Keratinocyte (primary cell): ENCODE data around the gene SPPL3. TPM values are rescaled to one million over a fixed set of nuclear protein-coding genes. Genes with fewer than 3 reads are reported as not detected.

Experiments
- DNase-seq: peaks from one replicate; pipeline ENCODE4 v3.0.0-alpha.2; 2011; ENCODE audit warnings: low read depth, missing footprints, low spot score
- FAIRE-seq: peaks from 2 replicates; lab custom pipeline; 2011; peaks lifted over from hg19 to GRCh38; lab: Jason Lieb, UNC
- H2AFZ ChIP-seq: 2 replicates; pipeline ENCODE4 v1.6.0; 2012; ENCODE audit warnings: low read length, control low read depth, inconsistent platforms; ENCODE audit not compliant: control insufficient read depth
- H3K27ac ChIP-seq: 2 replicates; pipeline ENCODE4 v1.5.1; 2011; ENCODE audit warnings: low read length; ENCODE audit not compliant: control insufficient read depth, insufficient read depth
- H3K27me3 ChIP-seq: 3 replicates; pipeline ENCODE4 v1.6.0; 2011; ENCODE audit warnings: low read length; ENCODE audit not compliant: control insufficient read depth, insufficient read depth; ENCODE audit errors: extremely low read depth
- H3K36me3 ChIP-seq, 2 experiments: 2 replicates in 1 of 2; 3 replicates in 1 of 2; pipeline ENCODE4 v1.5.1; 2011; ENCODE audit warnings: low read length in 2 of 2, mild to moderate bottlenecking in 1 of 2; ENCODE audit not compliant: control insufficient read depth in 2 of 2, insufficient read depth in 2 of 2; ENCODE audit errors: extremely low read depth in 1 of 2
- H3K4me1 ChIP-seq: 3 replicates; pipeline ENCODE4 v1.5.1; 2011; ENCODE audit warnings: low read length; ENCODE audit not compliant: control insufficient read depth, insufficient read depth; ENCODE audit errors: extremely low read depth
- H3K4me2 ChIP-seq: 3 replicates; pipeline ENCODE4 v1.6.0; 2011; ENCODE audit warnings: low read depth, low read length; ENCODE audit not compliant: control insufficient read depth, insufficient read depth; ENCODE audit errors: extremely low read depth
- H3K4me3 ChIP-seq, 3 experiments: fragments of 200-600 bp in 1 of 3; sonication (generic) in 1 of 3; 2 replicates in 2 of 3; 3 replicates in 1 of 3; pipeline ENCODE4 v1.5.1; 2011 to 2016; ENCODE audit warnings: low read length in 3 of 3, mild to moderate bottlenecking in 3 of 3, control low read depth in 2 of 3, inconsistent platforms in 1 of 3, low read depth in 1 of 3, mixed read lengths in 1 of 3, mixed run types in 1 of 3, moderate library complexity in 1 of 3; ENCODE audit not compliant: control insufficient read depth in 2 of 3, insufficient read depth in 2 of 3; ENCODE audit errors: extremely low read depth in 1 of 3
- H3K79me2 ChIP-seq: 2 replicates; pipeline ENCODE4 v1.6.0; 2012; ENCODE audit warnings: low read length; ENCODE audit not compliant: control insufficient read depth, insufficient read depth
- H3K9ac ChIP-seq: 3 replicates; pipeline ENCODE4 v1.6.0; 2011; ENCODE audit warnings: low read length; ENCODE audit not compliant: control insufficient read depth, insufficient read depth; ENCODE audit errors: extremely low read depth
- H3K9me1 ChIP-seq: 3 replicates; pipeline ENCODE4 v1.6.0; 2011; ENCODE audit warnings: low read length; ENCODE audit not compliant: control insufficient read depth, insufficient read depth; ENCODE audit errors: extremely low read depth
- H3K9me3 ChIP-seq: 2 replicates; pipeline ENCODE4 v1.5.1; 2012; ENCODE audit warnings: low read depth, low read length; ENCODE audit not compliant: control insufficient read depth
- H4K20me1 ChIP-seq: 3 replicates; pipeline ENCODE4 v1.6.0; 2011; ENCODE audit warnings: low read length; ENCODE audit not compliant: control insufficient read depth, insufficient read depth; ENCODE audit errors: extremely low read depth
- EZH2 ChIP-seq: IDR thresholded peaks from one replicate; pipeline ENCODE4 v1.6.1; 2012; ENCODE audit warnings: inconsistent platforms, mild to moderate bottlenecking, low read length, moderate library complexity
- dilution Hi-C: fragments of 300-500 bp; cut with MboI; formaldehyde crosslinking; loops from one replicate; pipeline ENCODE4 v1.7.0; 2020; ENCODE audit warnings: low sequenced_read_pairs; ENCODE audit not compliant: extremely low pct_ligation_motif_present
- polyA plus RNA-seq, 5 experiments: library from polyadenylated mRNA; depleted of rRNA in 3 of 5; stranded (reverse) in 3 of 5; stranded (forward) in 1 of 5; unstranded in 1 of 5; fragments of >200 nt; gene quantifications; 1 replicate in 1 of 5; 2 replicates in 3 of 5; 3 replicates in 1 of 5; pipeline versions ENCODE4 v1.2.1 to v1.2.3, GENCODE V29; 2011 to 2012; ENCODE audit warnings: missing spikeins in 2 of 5, low read depth in 1 of 5, low replicate concordance in 1 of 5
- TF ChIP-seq, protein P1 (sequence below), 3 experiments: IDR thresholded peaks in 1 of 3; conservative IDR thresholded peaks in 1 of 3; optimal IDR thresholded peaks in 1 of 3; 2 replicates in 2 of 3; 3 replicates in 1 of 3; pipeline versions ENCODE3 to v1.5.1; 2011; ENCODE audit warnings: low read length in 3 of 3, mild to moderate bottlenecking in 3 of 3, moderate library complexity in 2 of 3, control low read depth in 1 of 3, inconsistent platforms in 1 of 3; ENCODE audit not compliant: insufficient read depth in 2 of 3; ENCODE audit errors: extremely low read depth in 1 of 3

Gene SPPL3
- polyA plus RNA-seq, 1 donor (not counting 4 experiments of a cell fraction or from before 2014, with no cell fraction given), result 28.3 TPM

DNA sequence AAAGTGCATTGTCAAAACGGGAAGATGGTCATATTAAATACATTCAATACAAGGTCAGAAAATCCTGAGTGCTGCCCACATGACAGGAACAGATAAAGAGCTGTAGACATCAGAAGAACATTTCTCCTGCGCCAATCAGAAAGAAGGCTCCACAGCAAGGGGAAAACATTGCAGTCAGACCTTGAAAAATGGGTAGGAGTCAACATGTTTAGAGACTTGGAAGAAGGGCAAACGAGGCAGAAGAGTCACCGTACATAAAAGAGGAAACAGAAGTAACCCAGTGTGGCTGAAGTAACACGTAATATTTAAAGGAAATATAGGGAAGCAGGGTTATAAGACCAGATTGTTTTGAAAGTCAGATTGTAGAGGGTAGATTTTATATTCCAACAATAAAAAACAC, 11.9 kb downstream of the SPPL3 start:
- Histone ChIP-seq H2AFZ (no peak overlapping the region), H3K4me2 (no peak overlapping the region), H3K4me3 (no peak overlapping the region), H3K79me2 (peaks cover 74% of the 10 kb centered on the region), H3K27me3 (no peaks in the 10 kb centered on the region), H3K9me3 (no peaks in the 10 kb centered on the region), H3K9ac (no peak overlapping the region), H3K4me1 (no peaks in the 10 kb centered on the region), H3K9me1 (peaks cover 2% of the 10 kb centered on the region), H3K36me3 (peaks cover 0 to 3% of the 10 kb centered on the region in 2 experiments), H3K27ac (no peak overlapping the region), H4K20me1 (no peaks in the 10 kb centered on the region)
- no peak for TF ChIP-seq EZH2
- TF ChIP-seq, protein P1, sequence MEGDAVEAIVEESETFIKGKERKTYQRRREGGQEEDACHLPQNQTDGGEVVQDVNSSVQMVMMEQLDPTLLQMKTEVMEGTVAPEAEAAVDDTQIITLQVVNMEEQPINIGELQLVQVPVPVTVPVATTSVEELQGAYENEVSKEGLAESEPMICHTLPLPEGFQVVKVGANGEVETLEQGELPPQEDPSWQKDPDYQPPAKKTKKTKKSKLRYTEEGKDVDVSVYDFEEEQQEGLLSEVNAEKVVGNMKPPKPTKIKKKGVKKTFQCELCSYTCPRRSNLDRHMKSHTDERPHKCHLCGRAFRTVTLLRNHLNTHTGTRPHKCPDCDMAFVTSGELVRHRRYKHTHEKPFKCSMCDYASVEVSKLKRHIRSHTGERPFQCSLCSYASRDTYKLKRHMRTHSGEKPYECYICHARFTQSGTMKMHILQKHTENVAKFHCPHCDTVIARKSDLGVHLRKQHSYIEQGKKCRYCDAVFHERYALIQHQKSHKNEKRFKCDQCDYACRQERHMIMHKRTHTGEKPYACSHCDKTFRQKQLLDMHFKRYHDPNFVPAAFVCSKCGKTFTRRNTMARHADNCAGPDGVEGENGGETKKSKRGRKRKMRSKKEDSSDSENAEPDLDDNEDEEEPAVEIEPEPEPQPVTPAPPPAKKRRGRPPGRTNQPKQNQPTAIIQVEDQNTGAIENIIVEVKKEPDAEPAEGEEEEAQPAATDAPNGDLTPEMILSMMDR (optimal IDR thresholded peaks at IDR 0.05 in 1 of 3, IDR thresholded peaks at IDR 0.05 in 1 of 3, conservative IDR thresholded peaks at IDR 0.05 in 1 of 3; ENCODE audit: extremely low read depth in 1 of 3, insufficient read depth in 2 of 3, low read length in 3 of 3), result no peak
- FAIRE-seq (no peak), DNase-seq (no peak)
- dilution Hi-C loops, result no loop called here

DNA sequence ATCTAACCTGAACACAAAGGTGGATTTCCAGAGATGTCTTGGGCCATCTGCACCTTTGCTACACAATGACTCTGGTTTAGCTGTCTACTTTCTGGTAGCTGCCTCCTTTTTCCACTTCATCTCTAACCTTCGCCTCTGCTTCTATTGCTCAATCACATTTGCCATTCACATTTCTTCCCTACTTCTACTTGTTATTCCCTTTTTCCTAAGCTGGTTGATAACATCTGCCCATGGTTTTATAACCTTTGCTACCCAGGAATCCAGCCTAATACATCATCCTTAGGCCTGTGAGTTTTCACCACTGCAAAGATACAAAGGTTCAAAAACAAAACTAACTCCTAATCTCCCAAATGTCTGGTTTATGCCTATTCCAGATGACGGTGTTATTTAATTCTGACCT, 13.2 kb downstream of the SPPL3 start:
- H3K9me3 ChIP-seq, result no peaks in the 10 kb centered on the region
- peaks cover 5% of the 10 kb centered on the region for H4K20me1 ChIP-seq
- FAIRE-seq, result no peak
- peaks cover 72% of the 10 kb centered on the region for H3K79me2 ChIP-seq
- H3K4me1 ChIP-seq, result peaks cover 3% of the 10 kb centered on the region
- TF ChIP-seq EZH2, result no peak
- TF ChIP-seq, protein P1 (optimal IDR thresholded peaks at IDR 0.05 in 1 of 3, IDR thresholded peaks at IDR 0.05 in 1 of 3, conservative IDR thresholded peaks at IDR 0.05 in 1 of 3; ENCODE audit: extremely low read depth in 1 of 3, insufficient read depth in 2 of 3, low read length in 3 of 3), result no peak
- no peak overlapping the region for H3K4me2 ChIP-seq
- H3K9ac ChIP-seq, result no peak overlapping the region
- H2AFZ ChIP-seq, result no peak overlapping the region
- H3K27ac ChIP-seq, result no peak overlapping the region
- H3K36me3 ChIP-seq, result peaks cover 0 to 3% of the 10 kb centered on the region in 2 experiments
- no peaks in the 10 kb centered on the region for H3K9me1 ChIP-seq
- H3K4me3 ChIP-seq, result no peak overlapping the region
- no peaks in the 10 kb centered on the region for H3K27me3 ChIP-seq
- no peak for DNase-seq
- dilution Hi-C loops, result no loop called here
